Esophagus muscularis mucosa (tissue), 3 donors: Measurements from ENCODE around the gene ARHGAP5.

Source experiments
- POLR2AphosphoS5 ChIP-seq, 2 donors: sonication (generic); formaldehyde crosslinking; IDR thresholded peaks; one replicate each; pipeline ENCODE4 v1.6.1; 2017; ENCODE audit warnings: antibody characterized with exemption in 2 of 2
- TF ChIP-seq, protein P1 (sequence below), 3 experiments: fragments of 200-600 bp in 2 of 3; fragments of 450-650 bp in 1 of 3; sonication (generic) in 2 of 3; IDR thresholded peaks; one replicate each; pipeline ENCODE4 v1.5.1; 2017 to 2019; ENCODE audit warnings: antibody characterized with exemption in 3 of 3, mild to moderate bottlenecking in 2 of 3, moderate library complexity in 1 of 3

- TF ChIP-seq, protein P1, sequence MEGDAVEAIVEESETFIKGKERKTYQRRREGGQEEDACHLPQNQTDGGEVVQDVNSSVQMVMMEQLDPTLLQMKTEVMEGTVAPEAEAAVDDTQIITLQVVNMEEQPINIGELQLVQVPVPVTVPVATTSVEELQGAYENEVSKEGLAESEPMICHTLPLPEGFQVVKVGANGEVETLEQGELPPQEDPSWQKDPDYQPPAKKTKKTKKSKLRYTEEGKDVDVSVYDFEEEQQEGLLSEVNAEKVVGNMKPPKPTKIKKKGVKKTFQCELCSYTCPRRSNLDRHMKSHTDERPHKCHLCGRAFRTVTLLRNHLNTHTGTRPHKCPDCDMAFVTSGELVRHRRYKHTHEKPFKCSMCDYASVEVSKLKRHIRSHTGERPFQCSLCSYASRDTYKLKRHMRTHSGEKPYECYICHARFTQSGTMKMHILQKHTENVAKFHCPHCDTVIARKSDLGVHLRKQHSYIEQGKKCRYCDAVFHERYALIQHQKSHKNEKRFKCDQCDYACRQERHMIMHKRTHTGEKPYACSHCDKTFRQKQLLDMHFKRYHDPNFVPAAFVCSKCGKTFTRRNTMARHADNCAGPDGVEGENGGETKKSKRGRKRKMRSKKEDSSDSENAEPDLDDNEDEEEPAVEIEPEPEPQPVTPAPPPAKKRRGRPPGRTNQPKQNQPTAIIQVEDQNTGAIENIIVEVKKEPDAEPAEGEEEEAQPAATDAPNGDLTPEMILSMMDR (IDR thresholded peaks at IDR 0.05): no peak
- TF ChIP-seq POLR2AphosphoS5 (IDR thresholded peaks at IDR 0.05): no peak
Observed at GRCh38 chr14:32028599-32028998, 48.5 kb upstream of the ARHGAP5 start.
